ENCODE results near the gene CDK5RAP2.

The CDK5RAP2 gene

DNA sequence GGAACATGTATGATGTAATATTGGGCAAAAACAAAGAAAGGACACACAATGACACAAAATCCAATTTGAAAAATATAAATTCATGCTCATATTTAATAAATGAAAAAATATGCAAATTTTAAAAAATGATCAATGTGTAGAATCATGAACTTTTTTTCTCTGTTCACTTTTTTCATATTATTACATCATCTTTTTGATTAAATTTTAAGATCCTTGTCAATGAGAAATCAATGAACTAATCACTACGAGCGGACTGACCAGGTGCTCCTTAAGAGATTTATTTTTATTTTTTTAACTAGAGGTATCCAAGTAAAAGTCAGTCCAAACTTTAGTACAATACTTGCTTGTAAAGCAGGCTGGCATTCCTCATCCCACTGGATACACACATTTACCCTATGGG is 174.1 kb downstream of the CDK5RAP2 start:
- Histone ChIP-seq H2AFZ (ENCODE audit: low read depth, low read length) (no peak overlapping the region), H3K4me1 (ENCODE audit: insufficient read depth, low read length) (no peaks in the 10 kb centered on the region), H3K27me3 (ENCODE audit: insufficient read depth, low read length, poor library complexity) (no peaks in the 10 kb centered on the region), H4K20me1 (ENCODE audit: insufficient read depth, low read length) (no peaks in the 10 kb centered on the region), H3K9me3 (ENCODE audit: insufficient read depth, low read length, severe bottlenecking) (no peaks in the 10 kb centered on the region), H3K79me2 (ENCODE audit: insufficient read depth, low read length) (no peaks in the 10 kb centered on the region), H3K9ac (ENCODE audit: low read depth, low read length) (no peak overlapping the region), H3K4me2 (ENCODE audit: insufficient read depth, low read length) (no peak overlapping the region), H3K27ac (ENCODE audit: low read length) (no peak overlapping the region), H3K4me3 (ENCODE audit: low read depth in 1 of 2, low read length in 2 of 2) (no peak overlapping the region), H3K36me3 (ENCODE audit: insufficient read depth, low read length) (peaks cover 93% of the 10 kb centered on the region)
- DNase-seq: no peak
- ATAC-seq (ENCODE audit: insufficient read depth, low read depth): no peak
- TF ChIP-seq, protein P1, sequence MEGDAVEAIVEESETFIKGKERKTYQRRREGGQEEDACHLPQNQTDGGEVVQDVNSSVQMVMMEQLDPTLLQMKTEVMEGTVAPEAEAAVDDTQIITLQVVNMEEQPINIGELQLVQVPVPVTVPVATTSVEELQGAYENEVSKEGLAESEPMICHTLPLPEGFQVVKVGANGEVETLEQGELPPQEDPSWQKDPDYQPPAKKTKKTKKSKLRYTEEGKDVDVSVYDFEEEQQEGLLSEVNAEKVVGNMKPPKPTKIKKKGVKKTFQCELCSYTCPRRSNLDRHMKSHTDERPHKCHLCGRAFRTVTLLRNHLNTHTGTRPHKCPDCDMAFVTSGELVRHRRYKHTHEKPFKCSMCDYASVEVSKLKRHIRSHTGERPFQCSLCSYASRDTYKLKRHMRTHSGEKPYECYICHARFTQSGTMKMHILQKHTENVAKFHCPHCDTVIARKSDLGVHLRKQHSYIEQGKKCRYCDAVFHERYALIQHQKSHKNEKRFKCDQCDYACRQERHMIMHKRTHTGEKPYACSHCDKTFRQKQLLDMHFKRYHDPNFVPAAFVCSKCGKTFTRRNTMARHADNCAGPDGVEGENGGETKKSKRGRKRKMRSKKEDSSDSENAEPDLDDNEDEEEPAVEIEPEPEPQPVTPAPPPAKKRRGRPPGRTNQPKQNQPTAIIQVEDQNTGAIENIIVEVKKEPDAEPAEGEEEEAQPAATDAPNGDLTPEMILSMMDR (IDR thresholded peaks at IDR 0.05; ENCODE audit: borderline replicate concordance, extremely low read depth, low read length, poor library complexity, severe bottlenecking): no peak
- no peak for TF ChIP-seq EZH2 (IDR thresholded peaks at IDR 0.05; ENCODE audit: borderline replicate concordance, low read depth, low read length, severe bottlenecking)

DNA sequence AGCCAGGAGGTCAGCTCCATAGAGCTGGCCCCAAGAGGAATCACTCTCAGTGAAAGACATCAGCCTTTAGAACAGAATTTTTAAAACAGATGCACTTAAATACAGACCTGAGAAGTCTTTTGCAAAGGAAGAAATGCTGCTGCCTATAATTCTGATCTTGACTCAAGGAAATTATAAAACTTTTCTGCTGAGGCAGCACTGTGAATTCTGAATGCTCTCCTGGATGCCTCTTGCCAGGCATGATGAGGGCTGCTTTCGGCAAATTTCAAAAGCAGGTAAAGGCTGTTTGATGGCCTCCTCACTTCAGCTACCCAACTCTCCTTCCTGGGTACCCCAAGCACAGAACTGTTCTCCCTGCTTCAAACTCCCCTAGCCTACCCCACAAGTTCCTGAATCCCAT is 174.8 kb downstream of the CDK5RAP2 start:
- H3K4me1 ChIP-seq (ENCODE audit: insufficient read depth, low read length): no peaks in the 10 kb centered on the region
- no peak overlapping the region for H3K27ac ChIP-seq (ENCODE audit: low read length)
- H3K4me3 ChIP-seq (ENCODE audit: low read depth in 1 of 2, low read length in 2 of 2): no peak overlapping the region
- H4K20me1 ChIP-seq (ENCODE audit: insufficient read depth, low read length): no peaks in the 10 kb centered on the region
- no peak for ATAC-seq (ENCODE audit: insufficient read depth, low read depth)
- peaks cover 93% of the 10 kb centered on the region for H3K36me3 ChIP-seq (ENCODE audit: insufficient read depth, low read length)
- H3K79me2 ChIP-seq (ENCODE audit: insufficient read depth, low read length): no peaks in the 10 kb centered on the region
- no peaks in the 10 kb centered on the region for H3K9me3 ChIP-seq (ENCODE audit: insufficient read depth, low read length, severe bottlenecking)
- H3K27me3 ChIP-seq (ENCODE audit: insufficient read depth, low read length, poor library complexity): no peaks in the 10 kb centered on the region
- H3K4me2 ChIP-seq (ENCODE audit: insufficient read depth, low read length): no peak overlapping the region
- no peak overlapping the region for H2AFZ ChIP-seq (ENCODE audit: low read depth, low read length)
- DNase-seq: no peak
- H3K9ac ChIP-seq (ENCODE audit: low read depth, low read length): no peak overlapping the region
- TF ChIP-seq, protein P1 (IDR thresholded peaks at IDR 0.05; ENCODE audit: borderline replicate concordance, extremely low read depth, low read length, poor library complexity, severe bottlenecking): no peak
- no peak for TF ChIP-seq EZH2 (IDR thresholded peaks at IDR 0.05; ENCODE audit: borderline replicate concordance, low read depth, low read length, severe bottlenecking)

DNA sequence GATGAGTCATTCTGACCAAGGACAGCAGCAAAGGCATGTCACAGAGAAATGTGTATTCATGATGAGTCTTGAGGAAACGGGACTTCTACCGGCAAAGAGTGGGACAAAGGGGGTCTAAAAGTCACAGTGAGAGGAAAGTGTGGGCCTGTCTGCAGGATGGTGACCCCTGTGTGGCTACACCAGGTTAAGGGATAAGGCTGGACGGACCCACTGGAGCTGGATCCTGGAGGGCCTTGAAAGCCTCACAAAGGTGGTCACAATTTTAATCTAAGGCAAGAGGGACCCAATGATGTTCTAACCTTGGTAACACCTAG is 176.5 kb downstream of the CDK5RAP2 start:
- no peaks in the 10 kb centered on the region for H4K20me1 ChIP-seq (ENCODE audit: insufficient read depth, low read length)
- H3K4me2 ChIP-seq (ENCODE audit: insufficient read depth, low read length): no peak overlapping the region

More for the DNA sequence above, 176.5 kb downstream of the CDK5RAP2 start:
- Histone ChIP-seq H3K4me1 (ENCODE audit: insufficient read depth, low read length) (no peaks in the 10 kb centered on the region), H3K79me2 (ENCODE audit: insufficient read depth, low read length) (no peaks in the 10 kb centered on the region), H3K27ac (ENCODE audit: low read length) (no peak overlapping the region), H2AFZ (ENCODE audit: low read depth, low read length) (no peak overlapping the region), H3K9me3 (ENCODE audit: insufficient read depth, low read length, severe bottlenecking) (no peaks in the 10 kb centered on the region), H3K9ac (ENCODE audit: low read depth, low read length) (no peak overlapping the region), H3K4me3 (ENCODE audit: low read depth in 1 of 2, low read length in 2 of 2) (no peak overlapping the region), H3K36me3 (ENCODE audit: insufficient read depth, low read length) (peaks cover 93% of the 10 kb centered on the region), H3K27me3 (ENCODE audit: insufficient read depth, low read length, poor library complexity) (no peaks in the 10 kb centered on the region)
- TF ChIP-seq, protein P1 (IDR thresholded peaks at IDR 0.05; ENCODE audit: borderline replicate concordance, extremely low read depth, low read length, poor library complexity, severe bottlenecking): no peak
- TF ChIP-seq EZH2 (IDR thresholded peaks at IDR 0.05; ENCODE audit: borderline replicate concordance, low read depth, low read length, severe bottlenecking): no peak
- ATAC-seq (ENCODE audit: insufficient read depth, low read depth) (no peak), DNase-seq (no peak)
